Measurements from ENCODE around the gene JPH4. TPM values are rescaled to one million over a fixed set of nuclear protein-coding genes. Genes with fewer than 3 reads are reported as not detected.

Gene JPH4
- polyA plus RNA-seq, 4 donors = 9.5 to 11.6 (median 10.7) TPM

DNA sequence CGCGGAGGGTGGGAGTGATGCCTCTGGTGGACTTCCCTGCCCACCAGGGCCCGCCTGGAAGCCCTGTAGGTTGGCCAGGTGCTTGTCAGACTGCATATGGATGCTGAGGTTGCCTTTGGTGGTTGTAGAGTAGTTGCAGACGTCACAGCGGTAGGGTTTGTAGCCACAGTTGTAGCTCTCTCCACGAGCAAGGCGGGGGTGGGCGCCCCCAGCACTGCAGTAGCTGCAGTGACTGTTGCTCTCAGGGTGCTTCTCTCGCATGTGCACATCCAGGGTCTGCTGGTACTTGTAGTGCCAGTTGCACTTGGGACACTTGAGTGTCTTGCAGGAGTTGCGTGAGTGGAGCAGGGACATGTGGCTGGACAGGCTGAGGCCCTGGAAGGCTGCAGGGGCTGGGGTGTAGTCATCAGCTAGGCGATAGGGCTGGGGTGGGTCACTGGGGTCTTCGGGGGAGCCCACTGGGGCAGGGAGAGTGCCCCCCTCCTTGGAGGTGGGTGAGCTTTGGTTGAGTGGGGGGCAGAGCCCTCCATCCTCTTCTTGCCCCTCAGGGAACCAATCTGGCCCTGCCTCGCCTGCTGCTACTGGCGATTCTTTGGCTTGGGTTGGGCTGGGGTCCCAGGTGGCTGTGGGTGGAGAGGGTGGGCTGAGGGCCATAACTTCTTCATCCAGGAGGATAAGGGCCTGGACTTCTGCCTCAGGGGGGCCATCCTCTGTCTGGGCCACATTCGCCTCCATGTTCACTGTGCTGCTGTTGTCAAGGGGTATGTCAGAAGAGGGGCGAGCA is 44.7 kb downstream of the JPH4 start:
- DNase-seq (ENCODE audit: low read depth in 4 of 4, low spot score in 3 of 4) = no peak

DNA sequence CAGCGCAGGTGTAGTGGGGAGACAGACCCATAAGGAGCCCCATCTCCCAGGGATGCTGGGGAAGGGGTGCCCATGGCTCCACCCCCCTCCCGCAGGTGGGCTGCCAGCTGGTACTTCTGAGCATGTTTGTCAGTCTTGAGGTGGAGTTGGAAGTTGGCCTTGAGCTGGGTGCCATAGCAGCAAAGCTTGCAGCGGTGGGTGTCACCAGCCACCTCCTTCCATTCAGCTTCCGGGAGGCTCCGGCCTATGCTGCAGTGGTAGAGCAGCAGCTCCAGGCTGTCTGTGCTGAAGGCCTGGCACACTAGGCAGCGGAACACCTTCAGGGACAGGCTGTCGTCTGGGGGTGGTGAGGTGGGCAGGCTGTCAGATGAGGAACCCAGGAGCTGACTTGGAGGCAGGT is 45.9 kb downstream of the JPH4 start:
- DNase-seq (ENCODE audit: low read depth in 4 of 4, low spot score in 3 of 4) = no peak

DNA sequence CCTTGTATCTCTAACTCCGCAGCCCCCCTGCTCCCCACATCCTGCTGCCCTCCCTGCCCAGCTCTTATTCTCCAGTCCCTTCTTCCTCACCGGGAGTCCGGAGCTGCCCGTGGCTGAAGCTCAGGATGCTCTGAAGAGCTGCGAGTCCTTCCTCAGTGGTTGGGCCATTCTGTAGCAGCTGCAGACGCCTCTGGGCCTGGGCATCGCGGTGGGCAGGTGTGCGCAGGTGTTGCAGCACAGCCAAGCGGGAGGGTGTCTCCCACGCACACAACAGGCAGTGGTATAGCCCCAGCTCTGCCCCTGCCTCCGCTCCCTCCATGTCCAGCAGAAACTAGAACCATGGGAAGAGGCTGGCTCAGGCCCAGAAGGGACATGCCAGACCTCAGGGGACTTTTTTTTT is 47.2 kb downstream of the JPH4 start:
- no peak for DNase-seq (ENCODE audit: low read depth in 4 of 4, low spot score in 3 of 4)

DNA sequence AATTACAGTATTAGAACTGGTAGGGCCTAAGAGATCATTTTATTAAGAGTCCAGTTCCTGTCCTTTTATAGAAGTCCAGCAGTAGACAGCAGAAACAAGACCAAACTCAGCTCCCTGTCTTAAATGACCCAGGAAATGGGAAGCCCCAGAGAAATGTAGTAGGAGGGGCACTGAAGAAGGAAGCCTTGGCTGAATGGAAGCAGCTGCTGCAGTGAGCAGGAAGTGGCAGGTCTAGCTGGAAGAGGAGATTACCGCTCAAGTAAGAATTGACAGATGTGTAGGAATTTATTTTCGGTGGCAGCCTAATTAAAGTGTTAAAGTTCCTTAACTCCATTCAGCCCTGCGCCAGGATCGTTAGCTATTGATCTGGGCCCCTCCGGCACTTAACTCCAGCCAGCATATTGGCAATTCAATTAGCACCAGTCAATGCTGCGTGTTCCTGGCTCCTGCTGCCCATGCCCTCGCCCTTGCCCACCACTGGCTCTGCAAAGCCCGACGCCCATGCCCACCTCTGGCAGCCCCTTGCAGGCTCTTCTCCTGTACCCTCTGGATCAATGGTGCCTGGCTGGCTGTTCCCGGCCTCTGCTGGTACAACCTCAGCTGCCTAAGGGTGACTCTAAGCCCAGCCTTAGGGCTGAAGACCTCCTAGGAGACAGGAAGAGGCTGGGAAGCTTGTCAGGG is 48.1 kb downstream of the JPH4 start:
- no peak for DNase-seq (ENCODE audit: low read depth in 4 of 4, low spot score in 3 of 4)

DNA sequence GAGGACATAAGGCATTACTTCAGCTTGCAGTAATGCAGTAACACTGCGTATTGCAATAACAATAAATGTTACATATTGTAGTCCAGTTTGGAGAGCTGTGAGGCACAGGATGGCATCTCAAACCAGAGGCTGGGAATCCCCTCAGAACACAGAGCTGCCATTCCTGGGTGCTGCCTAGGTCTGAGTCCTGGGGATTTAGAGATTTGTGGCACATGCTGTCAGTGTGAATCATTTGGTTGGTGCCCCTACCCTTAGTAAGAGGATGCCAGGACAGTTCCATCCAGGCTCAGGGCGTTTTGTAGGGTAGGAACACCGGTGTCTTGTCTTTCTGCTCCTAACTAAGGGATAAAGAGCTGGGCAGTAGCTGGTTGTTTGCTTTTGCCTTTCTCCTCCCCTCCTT is 49.6 kb downstream of the JPH4 start:
- DNase-seq (ENCODE audit: low read depth in 4 of 4, low spot score in 3 of 4) = no peak

DNA sequence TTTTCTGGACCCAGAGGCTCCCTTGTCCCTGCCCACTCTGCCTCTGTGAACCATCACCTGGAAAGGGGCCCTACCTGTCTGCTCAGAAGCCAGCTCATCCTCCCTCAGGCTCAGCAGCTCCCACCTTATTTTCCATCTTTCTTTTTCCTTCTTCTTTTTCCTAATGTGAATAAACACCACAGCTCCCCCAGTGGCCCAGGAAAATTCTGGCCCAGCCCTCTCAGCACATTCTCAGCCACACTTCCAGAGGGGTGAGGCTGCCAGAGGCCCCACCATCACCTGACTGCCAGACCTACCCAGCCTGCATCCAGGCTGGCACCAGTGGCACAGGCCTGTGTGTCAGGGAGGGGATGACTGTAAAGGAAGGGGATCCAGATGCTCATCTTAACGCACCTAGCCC is 50.0 kb downstream of the JPH4 start:
- no peak for DNase-seq (ENCODE audit: low read depth in 4 of 4, low spot score in 3 of 4)

DNA sequence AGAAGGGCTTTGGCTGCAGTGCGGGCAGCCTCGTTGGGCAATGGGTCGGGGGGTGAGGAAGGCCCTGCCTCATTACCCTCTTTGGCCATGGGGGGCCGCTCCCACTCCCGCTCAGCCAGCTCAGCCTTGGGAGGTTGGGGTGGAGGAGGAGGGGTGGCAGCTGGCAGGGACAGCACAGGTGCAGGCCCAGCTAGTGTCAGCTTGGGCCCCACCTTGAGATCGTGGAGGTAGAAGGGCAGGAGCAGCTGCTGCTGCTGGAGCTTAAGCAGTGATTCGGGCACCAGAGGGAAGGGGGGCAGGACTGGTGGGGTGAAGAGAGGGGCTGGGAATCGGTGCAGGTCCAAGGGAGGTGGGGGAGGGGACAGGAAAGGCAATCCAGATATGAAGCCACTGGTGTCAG is 53.0 kb downstream of the JPH4 start:
- no peak for DNase-seq (ENCODE audit: low read depth in 4 of 4, low spot score in 3 of 4)

DNA sequence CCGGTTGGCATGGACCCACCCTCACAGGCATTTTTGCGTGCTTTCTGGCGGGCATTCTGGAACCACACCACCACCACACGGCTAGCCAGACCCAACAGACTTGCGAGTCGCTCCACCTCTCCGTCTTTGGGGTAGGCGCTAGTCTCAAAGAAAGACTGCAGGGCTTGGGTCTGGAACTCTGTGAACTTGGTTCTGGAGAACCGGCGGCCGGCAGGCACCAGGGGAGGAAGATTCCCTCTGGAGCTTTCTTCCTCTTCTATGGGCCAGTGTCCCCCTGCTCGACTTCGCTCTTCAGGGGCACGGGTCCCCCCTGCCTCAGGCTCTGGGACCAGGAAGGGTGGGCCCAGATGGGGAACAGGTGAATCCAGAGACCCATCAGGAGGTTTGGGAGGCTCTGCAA is 53.6 kb downstream of the JPH4 start:
- DNase-seq (ENCODE audit: low read depth in 4 of 4, low spot score in 3 of 4) = no peak

DNA sequence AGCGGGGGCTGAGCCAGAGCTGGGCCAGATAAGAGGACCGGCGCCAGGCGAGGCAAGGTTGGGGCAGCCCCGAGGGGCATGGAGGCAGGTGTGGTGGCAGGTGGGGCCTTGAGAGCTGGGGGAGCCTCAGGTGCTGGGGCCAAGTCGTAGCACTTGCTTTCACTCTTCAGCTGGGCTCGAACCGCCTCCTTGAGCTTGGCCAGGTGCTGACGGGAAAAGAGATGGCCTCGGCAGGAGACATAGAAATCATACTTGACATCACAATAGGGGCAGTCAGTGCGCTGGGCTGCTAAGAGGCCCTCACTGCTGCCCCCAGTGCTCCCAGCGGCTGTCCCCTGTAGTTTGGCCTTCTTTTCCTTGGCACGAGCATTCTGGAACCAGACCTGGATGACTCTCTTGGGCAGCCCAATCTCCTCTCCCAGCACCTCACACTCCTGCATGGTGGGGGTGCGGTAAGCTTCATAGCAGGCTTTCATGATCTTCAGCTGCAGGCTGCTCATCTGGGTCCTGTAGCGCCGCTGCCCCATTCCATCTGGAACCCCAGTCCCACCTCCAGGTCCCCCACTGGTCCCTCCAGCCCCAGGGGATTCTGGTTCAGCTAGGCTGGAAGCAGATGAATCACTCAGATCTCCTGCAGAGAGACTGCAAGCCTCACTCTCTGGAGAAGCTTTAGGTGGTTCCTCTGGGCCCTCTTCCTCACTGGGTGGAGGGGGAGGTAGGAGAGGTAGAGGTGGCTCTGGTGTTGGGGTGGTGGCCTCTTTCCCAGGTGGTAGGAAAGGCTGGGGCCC is 55.2 kb downstream of the JPH4 start:
- DNase-seq (ENCODE audit: low read depth in 4 of 4, low spot score in 3 of 4) = no peak

DNA sequence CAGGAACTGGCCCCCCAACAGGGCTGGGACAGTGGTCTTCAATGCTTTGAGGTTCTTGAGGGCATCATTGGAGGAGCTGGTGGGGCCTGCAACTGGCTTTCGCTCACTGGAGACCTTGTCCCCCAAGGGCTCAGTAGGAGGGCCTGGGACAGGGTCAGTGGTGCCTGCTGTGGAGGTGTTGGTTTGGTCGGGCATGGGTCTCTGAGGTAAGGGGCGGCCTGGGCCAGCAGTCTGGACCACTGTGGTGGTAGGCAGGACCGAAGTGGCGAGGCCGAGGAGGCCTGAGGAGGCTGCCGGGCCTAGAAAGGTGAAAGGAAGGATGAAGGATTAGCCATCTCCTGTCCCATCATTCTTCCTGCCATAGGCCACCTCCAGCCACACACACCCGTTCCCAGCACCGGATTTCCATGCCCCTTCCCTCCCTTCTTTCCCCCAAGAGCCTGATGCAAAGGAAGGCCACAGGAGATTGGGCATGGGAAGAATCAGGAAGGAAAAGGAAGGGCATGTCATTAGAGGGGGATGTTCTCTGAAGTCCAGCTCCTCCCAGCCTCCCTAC is 55.9 kb downstream of the JPH4 start:
- no peak for DNase-seq (ENCODE audit: low read depth in 4 of 4, low spot score in 3 of 4)

DNA sequence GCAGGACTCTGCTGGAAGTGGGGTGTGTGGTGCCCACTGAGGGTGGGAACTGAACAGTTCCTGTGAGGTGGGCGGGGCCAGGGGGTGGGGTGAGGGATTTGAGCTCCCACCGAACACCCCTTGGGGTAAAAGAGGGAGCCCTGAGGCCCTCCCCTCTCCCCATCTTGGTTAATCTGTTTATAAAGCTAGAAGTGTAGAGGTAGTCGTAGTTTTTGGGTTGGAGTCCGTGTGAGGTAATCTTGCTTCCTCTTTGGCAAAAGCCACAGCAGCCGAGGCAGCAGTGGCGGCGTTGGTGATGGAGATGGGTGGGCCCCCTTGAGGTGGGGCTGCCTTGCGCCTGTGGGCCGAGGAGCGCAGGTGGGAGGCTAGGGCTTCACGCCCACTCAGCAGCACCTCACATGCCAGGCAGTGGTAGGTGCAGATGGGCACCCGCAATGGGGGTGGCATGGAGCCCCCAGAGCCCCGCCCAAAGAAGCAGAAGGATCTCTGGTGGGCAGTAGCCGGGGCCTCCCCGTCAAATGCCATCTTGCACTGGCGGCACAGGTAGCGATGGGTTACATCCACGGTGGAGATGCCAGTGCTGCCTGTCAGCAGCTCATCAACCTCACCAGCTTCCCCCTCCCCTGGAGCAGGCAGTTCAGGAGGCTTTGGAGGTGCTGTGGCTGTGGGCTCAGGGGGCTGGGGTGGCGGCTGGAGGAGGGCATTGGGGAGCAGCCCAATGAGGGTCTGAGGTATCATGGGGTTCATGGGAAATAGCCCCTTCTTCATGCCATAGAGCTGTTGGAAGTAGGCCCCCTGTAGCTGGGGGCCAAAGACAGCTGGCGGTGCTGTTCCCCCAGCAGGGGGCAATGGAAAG is 56.6 kb downstream of the JPH4 start:
- no peak for DNase-seq (ENCODE audit: low read depth in 4 of 4, low spot score in 3 of 4)

DNA sequence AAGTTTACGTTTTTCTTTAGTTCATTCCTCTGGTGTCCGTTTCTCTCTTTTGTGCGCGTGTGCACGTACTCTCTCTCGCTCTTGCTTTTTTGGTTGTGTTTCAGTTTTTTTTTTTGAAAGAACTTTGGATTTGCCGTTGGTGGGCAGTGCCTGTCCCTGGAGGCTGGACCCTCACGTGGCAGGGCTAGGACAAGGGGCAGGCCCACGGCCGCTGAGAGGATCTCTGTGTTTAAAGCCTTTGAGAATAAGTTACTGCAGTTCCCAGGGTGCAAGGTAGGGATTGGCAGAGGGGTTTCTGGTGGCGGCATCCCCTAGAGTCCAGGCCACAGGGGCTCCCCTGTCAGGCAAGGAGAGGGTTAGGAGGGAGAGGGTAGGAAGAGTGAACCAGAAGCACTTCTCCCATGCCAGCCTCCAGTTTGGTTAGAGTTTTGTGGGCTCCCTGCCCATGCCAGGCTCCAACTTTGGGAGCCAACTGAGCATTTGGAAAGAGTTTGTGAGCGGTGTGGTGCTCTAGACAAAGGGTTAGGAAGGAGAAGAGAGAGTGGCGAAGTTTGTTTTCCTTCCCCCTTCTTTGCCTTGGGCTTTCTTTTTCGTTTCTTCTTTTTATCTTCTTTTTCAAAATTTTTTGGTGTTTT is 57.6 kb downstream of the JPH4 start:
- no peak for DNase-seq (ENCODE audit: low read depth in 4 of 4, low spot score in 3 of 4)

DNA sequence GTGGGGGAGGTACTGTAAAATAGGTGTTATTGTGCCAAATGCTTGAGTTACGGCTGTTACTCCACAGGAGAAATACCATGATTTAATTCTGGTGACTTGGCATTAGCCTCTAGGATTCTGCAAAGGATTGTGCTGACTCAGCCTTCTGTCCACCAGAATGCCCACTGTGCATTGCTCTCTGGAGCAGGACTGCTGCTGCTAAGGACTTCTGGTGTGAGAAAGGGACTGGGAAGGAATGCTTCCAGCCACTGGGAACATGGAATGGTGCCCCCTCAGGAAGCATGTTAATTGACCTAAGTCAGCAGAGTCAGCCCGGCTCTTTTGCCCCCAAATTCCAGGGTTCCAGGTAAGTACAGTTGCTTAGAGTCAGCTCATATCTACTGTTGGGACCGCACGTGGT is 59.9 kb downstream of the JPH4 start:
- no peak for DNase-seq (ENCODE audit: low read depth in 4 of 4, low spot score in 3 of 4)

Other genes starting within 250 kb of the JPH4 start
- gene SLC22A17, start 225.9 kb downstream of the JPH4 start, polyA plus RNA-seq (ENCODE audit: insufficient read length in 4 of 4) = 10 to 100 TPM; 56.7 to 74.4 (median 61.3) TPM
- gene EFS, start 213.6 kb downstream of the JPH4 start, polyA plus RNA-seq (ENCODE audit: insufficient read length in 4 of 4) = 10 to 100 TPM; 36.6 to 53.0 (median 40.1) TPM
- not detected for gene IL25, start 206.0 kb downstream of the JPH4 start, polyA plus RNA-seq (ENCODE audit: insufficient read length in 4 of 4)
- gene CMTM5, start 201.7 kb downstream of the JPH4 start, polyA plus RNA-seq (ENCODE audit: insufficient read length in 4 of 4) = 1 to 10 TPM; 2.0 to 3.3 (median 2.9) TPM
- gene MYH6, start 170.5 kb downstream of the JPH4 start, polyA plus RNA-seq (ENCODE audit: insufficient read length in 4 of 4) = under 1 TPM; 0.17 to 0.24 (median 0.22) TPM
- under 1 TPM; 0.19 to 0.32 (median 0.24) TPM for gene MYH7, start 143.1 kb downstream of the JPH4 start, polyA plus RNA-seq (ENCODE audit: insufficient read length in 4 of 4)
- 10 to 100 TPM; 62.3 to 67.5 (median 64.8) TPM for gene NGDN, start 109.1 kb downstream of the JPH4 start, polyA plus RNA-seq (ENCODE audit: insufficient read length in 4 of 4)
- 1 to 10 TPM; 6.7 to 7.8 (median 6.9) TPM for gene ZFHX2, start 27.0 kb downstream of the JPH4 start, polyA plus RNA-seq (ENCODE audit: insufficient read length in 4 of 4)
- gene THTPA, start 22.5 kb downstream of the JPH4 start, polyA plus RNA-seq (ENCODE audit: insufficient read length in 4 of 4) = 10 to 100 TPM; 15.8 to 21.1 (median 17.3) TPM
- 10 to 100 TPM; 71.7 to 89.8 (median 78.0) TPM for gene AP1G2, start 11.0 kb downstream of the JPH4 start, polyA plus RNA-seq (ENCODE audit: insufficient read length in 4 of 4)
- gene DHRS2, start 57.6 kb upstream of the JPH4 start, polyA plus RNA-seq (ENCODE audit: insufficient read length in 4 of 4) = 100 to 1,000 TPM in 1 of 4 donors, 10 to 100 TPM in 3; 17.4 to 102 (median 56.9) TPM

Measured in right renal pelvis (tissue), 4 donors.